Right atrium auricular region (tissue), 2 donors: ENCODE results near the gene MAT2B. TPM values are rescaled to one million over a fixed set of nuclear protein-coding genes. Genes with fewer than 3 reads are reported as not detected.
A peak's percentile ranks its signal among the peaks of the same experiment; 100 is the strongest.
"Not testable (repeated sequence)": the region's sequence is repeated elsewhere in the genome, so short reads cannot be mapped to it uniquely, and the experiment has no call there.

Experiments used
- DNase-seq: peaks from one replicate; pipeline ENCODE4 v3.0.0-alpha.2; 2019; ENCODE audit warnings: low spot score
- H3K27ac ChIP-seq, 2 donors: fragments of 200-600 bp; sonication (generic); 1 replicate in 1 of 2; 2 replicates in 1 of 2; pipeline ENCODE4 v1.5.1; 2016 to 2019
- H3K27me3 ChIP-seq, 2 donors: fragments of 200-600 bp; sonication (generic); one replicate each; pipeline versions ENCODE4 v1.5.1 to v1.6.0; 2017 to 2019
- H3K36me3 ChIP-seq: fragments of 200-600 bp; sonication (generic); one replicate; pipeline ENCODE4 v1.5.1; 2016
- H3K4me1 ChIP-seq, 2 donors: fragments of 200-600 bp; sonication (generic); one replicate each; pipeline versions ENCODE4 v1.5.1 to v1.6.0; 2017 to 2019
- H3K4me3 ChIP-seq, 2 donors: fragments of 200-600 bp; sonication (generic); 1 replicate in 1 of 2; 2 replicates in 1 of 2; pipeline ENCODE4 v1.5.1; 2017 to 2019; ENCODE audit warnings: mild to moderate bottlenecking in 1 of 2, moderate library complexity in 1 of 2
- H3K9me3 ChIP-seq, 2 donors: fragments of 200-600 bp; sonication (generic); one replicate each; pipeline ENCODE4 v1.5.1; 2019
- total RNA-seq, 2 donors: library from RNA; depleted of rRNA; stranded (reverse); fragments of >200 nt; gene quantifications; one replicate each; pipeline ENCODE4 v1.1.0, GENCODE V29; 2016
- TF ChIP-seq, protein P1 (sequence below), 2 donors: fragments of 200-600 bp; sonication (generic); IDR thresholded peaks; one replicate each; pipeline ENCODE4 v1.5.1; 2019; ENCODE audit warnings: antibody characterized with exemption in 2 of 2

The MAT2B gene
- total RNA-seq, 2 donors from 2014 or later = 47.6 to 84.7 TPM

- H3K9me3 ChIP-seq = no peaks in the 10 kb centered on the region
- TF ChIP-seq, protein P1, sequence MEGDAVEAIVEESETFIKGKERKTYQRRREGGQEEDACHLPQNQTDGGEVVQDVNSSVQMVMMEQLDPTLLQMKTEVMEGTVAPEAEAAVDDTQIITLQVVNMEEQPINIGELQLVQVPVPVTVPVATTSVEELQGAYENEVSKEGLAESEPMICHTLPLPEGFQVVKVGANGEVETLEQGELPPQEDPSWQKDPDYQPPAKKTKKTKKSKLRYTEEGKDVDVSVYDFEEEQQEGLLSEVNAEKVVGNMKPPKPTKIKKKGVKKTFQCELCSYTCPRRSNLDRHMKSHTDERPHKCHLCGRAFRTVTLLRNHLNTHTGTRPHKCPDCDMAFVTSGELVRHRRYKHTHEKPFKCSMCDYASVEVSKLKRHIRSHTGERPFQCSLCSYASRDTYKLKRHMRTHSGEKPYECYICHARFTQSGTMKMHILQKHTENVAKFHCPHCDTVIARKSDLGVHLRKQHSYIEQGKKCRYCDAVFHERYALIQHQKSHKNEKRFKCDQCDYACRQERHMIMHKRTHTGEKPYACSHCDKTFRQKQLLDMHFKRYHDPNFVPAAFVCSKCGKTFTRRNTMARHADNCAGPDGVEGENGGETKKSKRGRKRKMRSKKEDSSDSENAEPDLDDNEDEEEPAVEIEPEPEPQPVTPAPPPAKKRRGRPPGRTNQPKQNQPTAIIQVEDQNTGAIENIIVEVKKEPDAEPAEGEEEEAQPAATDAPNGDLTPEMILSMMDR (IDR thresholded peaks at IDR 0.05) = no peak
- H3K27me3 ChIP-seq = no peaks in the 10 kb centered on the region
- H3K4me1 ChIP-seq = peaks cover 0 to 24% of the 10 kb centered on the region in 2 donors
- H3K36me3 ChIP-seq = no peaks in the 10 kb centered on the region
- DNase-seq = no peak
- peak overlapping the region in 1 of 2 donors; percentile 8 for H3K27ac ChIP-seq
- H3K4me3 ChIP-seq = no peak overlapping the region
Observed at GRCh38 chr5:163532171-163533084, 27.0 kb downstream of the MAT2B start.

- no peaks in the 10 kb centered on the region for H3K36me3 ChIP-seq
- H3K9me3 ChIP-seq = no peaks in the 10 kb centered on the region
- no peak for DNase-seq
- H3K27ac ChIP-seq = peak overlapping the region in 1 of 2 donors; percentile 42
- H3K4me3 ChIP-seq = no peak overlapping the region
- TF ChIP-seq, protein P1 (IDR thresholded peaks at IDR 0.05) = no peak
- H3K4me1 ChIP-seq = peaks cover 0 to 24% of the 10 kb centered on the region in 2 donors
- no peaks in the 10 kb centered on the region for H3K27me3 ChIP-seq
Observed at GRCh38 chr5:163533223-163533622, 27.8 kb downstream of the MAT2B start.

GRCh38 chr5:163534492-163535094 is 29.2 kb downstream of the MAT2B start:
- H3K36me3 ChIP-seq = no peaks in the 10 kb centered on the region
- no peaks in the 10 kb centered on the region for H3K9me3 ChIP-seq
- TF ChIP-seq, protein P1 (IDR thresholded peaks at IDR 0.05) = no peak
- DNase-seq = no peak
- no peak overlapping the region for H3K4me3 ChIP-seq
- H3K4me1 ChIP-seq = peaks cover 0 to 24% of the 10 kb centered on the region in 2 donors
- no peaks in the 10 kb centered on the region for H3K27me3 ChIP-seq
- peak overlapping the region; percentile 65 to 81 for H3K27ac ChIP-seq

- Histone ChIP-seq H3K27me3 (no peaks in the 10 kb centered on the region), H3K27ac (peak overlapping the region; percentile 65 to 81), H3K4me1 (peaks cover 0 to 24% of the 10 kb centered on the region in 2 donors), H3K36me3 (no peaks in the 10 kb centered on the region), H3K4me3 (no peak overlapping the region), H3K9me3 (no peaks in the 10 kb centered on the region)
- TF ChIP-seq, protein P1 (IDR thresholded peaks at IDR 0.05) = no peak
- no peak for DNase-seq
Observed at GRCh38 chr5:163535290-163535689, 29.9 kb downstream of the MAT2B start.

DNA sequence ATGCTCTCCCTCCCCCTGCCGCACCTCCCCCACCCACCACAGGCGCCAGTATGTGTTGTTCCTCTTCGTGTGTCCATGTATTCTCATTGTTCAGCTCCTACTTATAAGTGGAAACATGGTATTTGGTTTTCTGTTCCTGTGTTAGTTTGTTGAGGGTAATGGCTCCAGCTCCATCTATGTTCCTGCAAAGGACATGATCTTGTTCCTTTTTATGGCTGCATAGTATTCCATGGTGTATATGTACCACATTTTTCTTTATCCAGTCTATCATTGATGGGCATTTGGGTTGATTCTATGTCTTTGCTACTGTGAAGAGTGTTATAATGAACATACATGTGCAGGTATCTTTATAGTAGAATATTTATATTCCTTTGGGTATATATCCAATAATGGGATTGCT is 31.0 kb downstream of the MAT2B start:
- not testable (repeated sequence) for H3K36me3 ChIP-seq, DNase-seq, H3K4me3 ChIP-seq, H3K9me3 ChIP-seq, H3K27ac ChIP-seq, H3K27me3 ChIP-seq
- peaks cover 0 to 24% of the 10 kb centered on the region in 2 donors for H3K4me1 ChIP-seq

- H3K36me3 ChIP-seq = no peaks in the 10 kb centered on the region
- no peak overlapping the region for H3K27ac ChIP-seq
- no peak overlapping the region for H3K4me3 ChIP-seq
- H3K27me3 ChIP-seq = no peaks in the 10 kb centered on the region
- TF ChIP-seq, protein P1 (IDR thresholded peaks at IDR 0.05) = no peak
- H3K9me3 ChIP-seq = no peaks in the 10 kb centered on the region
- peaks cover 0 to 3% of the 10 kb centered on the region in 2 donors for H3K4me1 ChIP-seq
- DNase-seq = no peak
Observed at GRCh38 chr5:163540696-163541095, 35.3 kb downstream of the MAT2B start.
